NT2/D1 (cell line): ENCODE measurements around the gene C20orf202.

Experiments used
- SUZ12 ChIP-seq: IDR thresholded peaks from 2 replicates; pipeline ENCODE4 v1.6.1; 2011; ENCODE audit not compliant: insufficient read length, insufficient read depth; ENCODE audit errors: extremely low read depth
- YY1 ChIP-seq: IDR thresholded peaks from 2 replicates; pipeline ENCODE4 v1.6.1; 2011; ENCODE audit not compliant: insufficient read length, insufficient read depth
- ZNF274 ChIP-seq: IDR thresholded peaks from 2 replicates; pipeline ENCODE4 v1.6.1; 2011; ENCODE audit warnings: mild to moderate bottlenecking, low read depth, low read length

DNA sequence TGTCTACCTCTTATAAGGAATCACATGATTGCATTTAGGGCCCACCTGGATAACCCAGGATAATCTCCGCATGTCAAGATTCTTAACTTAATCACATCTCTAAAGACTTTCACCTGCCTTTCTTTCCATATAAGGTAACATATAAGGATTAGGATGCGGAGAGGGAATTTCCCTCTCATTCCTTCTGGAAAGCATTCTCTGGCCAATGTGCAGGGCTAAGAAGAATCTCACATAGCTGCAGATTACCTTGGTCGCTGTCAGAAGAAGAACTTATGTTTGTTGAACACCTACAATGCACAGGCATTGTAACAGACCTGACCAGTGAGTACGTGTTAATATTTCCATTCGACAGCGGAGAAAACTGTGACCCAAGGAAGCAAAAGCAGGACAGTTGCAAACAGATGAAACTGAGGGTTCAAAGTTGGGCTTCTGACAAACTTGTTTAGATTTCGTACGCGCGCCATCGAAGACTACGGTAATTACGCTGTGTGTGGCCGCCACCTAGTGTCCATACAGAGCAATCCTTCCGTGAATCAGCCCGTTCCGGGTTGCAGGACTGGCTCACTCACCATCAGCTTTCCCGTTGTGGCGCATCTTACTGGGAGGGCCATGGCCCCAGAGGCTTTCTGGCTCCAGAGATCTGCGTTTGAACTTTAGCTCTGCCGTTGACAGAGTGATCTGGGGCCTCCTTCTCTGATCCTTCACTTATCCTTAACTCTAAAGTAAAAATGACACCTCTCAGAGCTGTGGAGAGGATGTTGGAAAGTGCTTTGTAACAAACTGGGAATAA, 9.5 kb downstream of the C20orf202 start:
- TF ChIP-seq ZNF274: no peak
- TF ChIP-seq SUZ12: no peak
- no peak for TF ChIP-seq YY1
